ENCODE measurements around the gene STARD3.

The STARD3 gene

DNA sequence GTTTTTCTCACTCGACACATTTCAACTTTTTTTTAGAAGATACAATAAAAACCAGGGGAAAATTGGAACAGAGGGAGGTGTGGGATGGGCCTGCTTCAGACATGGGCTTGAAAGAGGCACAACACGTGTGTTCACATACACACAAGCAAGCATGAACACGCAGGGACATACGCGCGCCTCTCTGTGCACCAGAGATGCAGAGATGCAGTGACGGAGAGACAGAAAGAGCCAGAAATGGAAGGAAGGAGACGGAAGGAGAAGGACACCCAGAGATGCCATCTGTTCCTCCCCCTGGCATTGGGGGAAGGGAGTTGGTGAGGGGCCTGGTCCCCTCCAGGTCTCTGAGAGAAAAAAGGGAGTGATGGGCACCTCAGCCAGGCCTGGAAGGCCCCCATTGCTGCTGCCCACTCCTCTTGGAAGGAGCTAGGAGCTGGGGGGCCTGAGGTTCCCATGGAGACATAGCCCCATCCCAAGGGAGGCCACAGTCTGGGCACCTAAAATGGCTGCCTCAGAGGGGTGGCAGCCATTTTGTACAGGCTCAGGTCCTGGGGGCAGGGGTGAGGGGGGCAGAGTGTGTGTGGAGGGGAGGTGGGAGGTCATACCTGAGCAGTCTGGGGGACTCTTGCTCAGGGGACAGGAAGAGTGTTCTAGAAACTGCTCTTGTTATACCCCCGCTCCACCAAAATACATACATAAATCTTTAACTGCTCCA, 25.4 kb upstream of the STARD3 start:
- no peak overlapping the region for H3K4me3 ChIP-seq (ENCODE audit: low read depth, low read length)
- no peak for DNase-seq (ENCODE audit: low read depth)
- no peak for TF ChIP-seq CTCF (IDR thresholded peaks at IDR 0.05; ENCODE audit: low read depth, low read length, missing control alignments)

DNA sequence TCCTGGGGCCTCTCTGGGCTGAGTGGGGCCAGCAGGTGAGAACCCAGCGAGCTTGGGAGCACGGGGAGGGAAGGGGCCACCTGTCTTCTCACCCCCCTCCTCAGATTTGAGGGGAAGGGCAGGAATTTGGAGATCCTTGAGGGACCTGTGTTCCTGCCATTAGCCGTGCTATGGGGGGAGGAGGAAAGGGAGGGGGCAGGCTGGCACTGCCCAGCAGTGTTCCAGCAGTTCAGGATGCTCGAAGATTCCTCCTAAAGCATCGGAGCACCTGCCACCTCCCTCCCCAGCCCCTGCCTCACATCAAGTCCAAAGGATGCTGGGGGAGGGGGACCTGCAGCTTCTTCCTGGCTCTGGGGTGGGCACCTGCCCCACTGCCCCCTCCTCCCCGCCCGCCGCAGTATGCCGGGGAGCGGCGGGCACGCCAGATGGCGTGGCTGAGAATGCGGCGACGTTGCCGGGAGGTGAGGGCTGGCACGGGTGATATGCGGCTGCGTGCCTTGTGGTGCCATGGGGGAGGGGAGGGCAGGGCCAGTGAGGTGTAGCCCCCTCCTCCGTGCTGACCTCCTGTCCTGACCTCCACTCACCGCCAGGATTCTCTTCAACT, 24.6 kb upstream of the STARD3 start:
- no peak for DNase-seq (ENCODE audit: low read depth)
- TF ChIP-seq CTCF (IDR thresholded peaks at IDR 0.05; ENCODE audit: low read depth, low read length, missing control alignments): no peak
- no peak overlapping the region for H3K4me3 ChIP-seq (ENCODE audit: low read depth, low read length)

DNA sequence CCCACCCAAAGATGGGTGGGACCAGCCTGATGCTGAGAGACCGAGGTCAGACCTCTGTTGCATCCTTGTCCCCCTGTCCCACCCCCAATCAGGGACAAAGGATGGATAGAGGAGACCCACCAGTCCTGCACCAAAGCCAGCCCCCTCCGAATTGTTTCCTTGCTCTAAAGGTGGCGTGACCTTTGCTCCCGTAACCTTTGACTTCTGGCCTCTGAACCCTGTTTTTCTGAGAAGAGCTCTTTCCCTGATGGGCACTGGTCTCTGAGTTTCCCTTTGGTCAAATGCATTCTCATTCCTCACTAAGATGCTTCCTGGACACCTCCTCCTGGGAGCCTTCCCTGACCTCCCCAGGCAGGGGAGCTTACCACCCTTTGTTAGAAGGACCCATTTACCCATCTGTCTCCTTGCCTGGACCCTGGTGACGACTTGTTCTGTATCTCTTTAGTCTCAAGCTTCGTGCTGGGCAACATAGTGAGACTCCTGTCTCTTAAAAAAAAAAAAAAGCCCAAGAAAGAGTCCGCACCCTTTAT, 23.9 kb upstream of the STARD3 start:
- no peak for DNase-seq (ENCODE audit: low read depth)
- H3K4me3 ChIP-seq (ENCODE audit: low read depth, low read length): no peak overlapping the region
- no peak for TF ChIP-seq CTCF (IDR thresholded peaks at IDR 0.05; ENCODE audit: low read depth, low read length, missing control alignments)

DNA sequence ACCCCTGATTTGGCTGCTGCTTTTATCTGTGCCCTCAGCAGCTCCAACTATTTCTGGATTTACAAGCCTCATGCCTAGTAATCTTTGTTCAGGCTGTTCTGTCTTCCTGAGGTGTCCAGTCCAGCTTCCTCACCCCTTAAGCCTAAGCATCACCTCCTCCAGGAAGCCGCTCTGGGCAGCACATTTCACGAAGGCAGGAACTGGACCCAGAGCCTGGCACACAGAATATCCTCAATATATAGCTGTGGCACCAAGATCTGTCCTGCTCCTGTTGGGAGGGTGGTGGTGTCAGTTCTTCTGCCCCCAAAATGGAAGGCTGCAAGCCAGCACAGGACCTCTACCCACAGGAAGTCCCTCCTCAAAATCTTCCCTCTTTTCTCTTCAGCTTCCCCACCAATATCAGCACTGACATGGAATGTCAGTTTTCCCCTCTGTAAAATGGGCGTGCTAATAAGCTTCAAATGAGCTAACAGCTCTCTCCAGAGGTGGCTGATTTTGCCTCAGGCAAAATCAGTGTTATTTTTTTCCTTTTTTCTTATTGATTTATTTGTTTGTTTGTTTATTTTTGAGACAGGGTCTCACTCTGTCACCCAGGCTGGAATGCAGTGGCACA, 22.3 kb upstream of the STARD3 start:
- TF ChIP-seq CTCF (IDR thresholded peaks at IDR 0.05; ENCODE audit: low read depth, low read length, missing control alignments): no peak
- no peak overlapping the region for H3K4me3 ChIP-seq (ENCODE audit: low read depth, low read length)
- DNase-seq (ENCODE audit: low read depth): no peak

DNA sequence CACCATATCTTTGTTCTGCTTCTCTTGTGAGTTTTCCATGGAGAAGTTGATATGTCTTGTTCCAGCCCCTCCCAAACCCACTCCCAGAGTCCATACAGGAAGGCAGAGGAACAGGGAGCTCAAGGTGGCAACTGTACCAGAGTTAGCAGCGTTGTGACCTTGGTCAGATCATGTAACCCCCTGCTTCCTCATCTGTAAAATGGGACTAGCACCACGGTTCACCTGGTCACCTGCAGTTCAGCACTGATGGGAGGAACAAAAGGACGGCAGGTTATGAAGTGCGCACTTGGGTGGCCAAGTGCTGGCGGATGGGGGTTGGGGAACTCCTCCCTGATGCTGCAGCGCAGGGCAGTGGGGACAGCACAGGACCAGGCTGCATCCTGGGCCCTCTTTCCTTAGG, 21.5 kb upstream of the STARD3 start:
- no peak for DNase-seq (ENCODE audit: low read depth)
- TF ChIP-seq CTCF (IDR thresholded peaks at IDR 0.05; ENCODE audit: low read depth, low read length, missing control alignments): no peak
- H3K4me3 ChIP-seq (ENCODE audit: low read depth, low read length): no peak overlapping the region

DNA sequence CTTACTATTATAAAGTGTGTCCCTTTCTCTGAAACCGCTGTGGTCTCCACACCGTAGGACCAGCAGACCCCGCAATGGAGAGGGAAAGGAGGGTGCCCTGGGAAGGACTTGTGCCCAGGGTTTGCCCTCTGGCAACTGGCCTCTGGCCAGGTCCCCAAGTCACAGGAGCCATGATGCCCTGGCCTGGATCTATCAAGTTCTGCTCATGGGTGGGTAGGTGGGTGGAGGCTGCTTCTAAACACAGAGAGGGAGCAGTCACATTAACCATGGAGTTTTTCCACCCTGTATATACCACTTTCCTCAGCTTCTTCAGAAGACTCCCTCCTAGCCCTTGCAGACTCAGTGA, 19.9 kb upstream of the STARD3 start:
- no peak overlapping the region for H3K4me3 ChIP-seq (ENCODE audit: low read depth, low read length)
- DNase-seq (ENCODE audit: low read depth): no peak
- no peak for TF ChIP-seq CTCF (IDR thresholded peaks at IDR 0.05; ENCODE audit: low read depth, low read length, missing control alignments)

Measured in GM12864 (cell line).